ENCODE results near the gene ZZZ3. TPM values are rescaled to one million over a fixed set of nuclear protein-coding genes. Genes with fewer than 3 reads are reported as not detected.

Gene ZZZ3
- total RNA-seq, 1 experiment from 2014 or later: 51.1 TPM

DNA sequence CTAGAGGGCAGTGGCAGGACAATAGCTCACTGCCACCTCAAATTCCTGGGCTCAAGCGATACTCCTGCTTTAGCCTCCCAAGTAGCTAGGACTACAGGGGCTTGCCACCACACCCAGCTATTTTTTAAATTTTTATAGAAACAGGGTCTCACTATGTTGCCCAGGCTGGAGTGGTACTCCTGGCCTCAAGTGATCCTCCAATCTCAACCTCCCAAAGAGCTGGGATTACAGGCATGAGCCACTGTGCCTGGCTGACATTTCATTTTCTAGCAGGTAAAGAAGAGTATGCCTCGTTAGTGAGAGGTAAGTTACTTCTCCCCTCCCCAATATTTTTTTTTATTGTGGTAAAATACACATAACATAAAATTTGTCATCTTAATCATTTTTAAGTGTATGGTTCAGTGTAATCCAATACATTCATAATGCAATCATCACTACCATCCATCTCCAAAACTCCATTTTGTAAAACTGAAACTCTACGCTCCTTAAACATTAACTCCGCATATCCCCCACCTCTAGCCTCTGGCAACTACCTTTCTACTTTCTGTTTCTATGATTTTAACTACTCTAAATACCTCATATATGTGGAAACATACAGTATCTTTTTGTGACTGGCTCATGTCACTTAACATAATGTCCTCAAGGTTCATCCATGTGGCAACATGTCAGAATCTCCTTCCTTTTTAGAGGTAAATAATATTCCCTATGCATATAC, 22.4 kb downstream of the ZZZ3 start:
- no peak for TF ChIP-seq CTCF (conservative IDR thresholded peaks at IDR 0.05)
- H4K20me1 ChIP-seq (ENCODE audit: control insufficient read depth, insufficient read depth, insufficient read length): no peaks in the 10 kb centered on the region

More for the DNA sequence above, 22.4 kb downstream of the ZZZ3 start:
- Histone ChIP-seq H3K56ac (ENCODE audit: insufficient read length, low read depth, low read length) (no peak overlapping the region), H3T11ph (ENCODE audit: low read length) (no peak overlapping the region), H2AK5ac (ENCODE audit: insufficient read length, low read length) (no peak overlapping the region), H2BK5ac (ENCODE audit: insufficient read length, low read length) (no peak overlapping the region), H3K14ac (ENCODE audit: insufficient read depth, low read length) (no peak overlapping the region), H3K4me2 (ENCODE audit: insufficient read depth, insufficient read length, low read length) (no peak overlapping the region), H4K5ac (ENCODE audit: insufficient read length, low read depth, low read length) (no peak overlapping the region), H3K27ac (ENCODE audit: insufficient read length, low read depth, low read length) (no peak overlapping the region), H3K79me1 (ENCODE audit: insufficient read depth, low read depth, low read length, poor library complexity, severe bottlenecking) (peaks cover 4% of the 10 kb centered on the region), H2BK20ac (ENCODE audit: low read depth, low read length, poor library complexity, severe bottlenecking) (no peak overlapping the region), H2BK120ac (ENCODE audit: low read depth, low read length, poor library complexity, severe bottlenecking) (no peak overlapping the region), H3K18ac (ENCODE audit: insufficient read length, low read depth, low read length) (no peak overlapping the region), H3K4ac (ENCODE audit: low read depth, low read length) (no peak overlapping the region), H4K91ac (ENCODE audit: insufficient read length, low read depth, low read length) (no peak overlapping the region), H2BK15ac (ENCODE audit: low read depth, low read length) (no peak overlapping the region), H3K9ac (ENCODE audit: extremely low read depth, insufficient read length, low read length) (no peak overlapping the region), H4K8ac (replicated peaks; ENCODE audit: insufficient read length, low read depth, low read length) (no peak overlapping the region), H3K23me2 (ENCODE audit: insufficient read length, low read depth, low read length, poor library complexity, severe bottlenecking) (no peaks in the 10 kb centered on the region), H3K4me1 (ENCODE audit: insufficient read depth, low read length) (no peaks in the 10 kb centered on the region), H3K23ac (ENCODE audit: insufficient read length, low read depth, low read length) (no peak overlapping the region), H2BK12ac (ENCODE audit: insufficient read length, low read depth, low read length) (no peak overlapping the region), H3K27me3 (ENCODE audit: insufficient read depth, low read length) (no peaks in the 10 kb centered on the region), H3K79me2 (ENCODE audit: insufficient read depth, low read length) (peaks cover 14% of the 10 kb centered on the region; the same call in 1 of the 2 replicates), H2AFZ (ENCODE audit: low read length) (no peak overlapping the region), H3K9me3 (ENCODE audit: control insufficient read depth, low read depth, low read length) (no peaks in the 10 kb centered on the region)
- DNase-seq: no peak
- Mint-ChIP-seq H3K4me1 (no peaks in the 10 kb centered on the region), H3K27me3 (ENCODE audit: low read depth) (no peaks in the 10 kb centered on the region), H3K4me3 (no peak overlapping the region), H3K9me3 (no peaks in the 10 kb centered on the region), H3K36me3 (ENCODE audit: insufficient read depth in 1 of 3, low read depth in 3 of 3) (peaks cover 0 to 5% (median under 1%) of the 10 kb centered on the region in 3 experiments; a peak in 3 of 7 replicates), H3K27ac (0 out of 7 replicates have a peak overlapping the region, but pooled peaks of 1 of the 3 experiments have one; percentile 39)
- WGBS (ENCODE audit: extremely low coverage, insufficient read length, low lambda C conversion rate): 100% methylated on average over 2 of the region's 4 CpGs

All from H9 (cell line).